Measurements from ENCODE around the gene SLAIN1. TPM values are rescaled to one million over a fixed set of nuclear protein-coding genes. Genes with fewer than 3 reads are reported as not detected.

SLAIN1 gene
- total RNA-seq, 4 donors from 2014 or later: 3.0 to 7.5 (median 4.4) TPM

GRCh38 chr13:77716692-77717091 lies 19.2 kb downstream of the SLAIN1 start:
- TF ChIP-seq CTCF (IDR thresholded peaks at IDR 0.05) (no peak), POLR2A (IDR thresholded peaks at IDR 0.05) (no peak)
- DNase-seq (ENCODE audit: low spot score in 2 of 2): no peak
- no peak overlapping the region for H3K4me3 ChIP-seq (ENCODE audit: low read depth, poor library complexity, severe bottlenecking)
- intact Hi-C loops (cut with DNase I; ENCODE audit: low total_unique reads): no loop called here
- 66 to 93% methylated on average over 2 of the region's 2 CpGs for WGBS, 2 donors

GRCh38 chr13:77717508-77717907 lies 20.0 kb downstream of the SLAIN1 start:
- DNase-seq (ENCODE audit: low spot score in 2 of 2): no peak
- intact Hi-C loops (cut with DNase I; ENCODE audit: low total_unique reads): no loop called here
- TF ChIP-seq CTCF (IDR thresholded peaks at IDR 0.05) (no peak), POLR2A (IDR thresholded peaks at IDR 0.05) (no peak)
- 87 to 95% methylated on average over 4 of the region's 4 CpGs for WGBS, 2 donors
- no peak overlapping the region for H3K4me3 ChIP-seq (ENCODE audit: low read depth, poor library complexity, severe bottlenecking)

GRCh38 chr13:77719128-77719527 lies 21.6 kb downstream of the SLAIN1 start:
- TF ChIP-seq POLR2A (IDR thresholded peaks at IDR 0.05) (no peak), CTCF (IDR thresholded peaks at IDR 0.05) (no peak)
- intact Hi-C loops (cut with DNase I; ENCODE audit: low total_unique reads): no loop called here
- DNase-seq (ENCODE audit: low spot score in 2 of 2): no peak
- H3K4me3 ChIP-seq (ENCODE audit: low read depth, poor library complexity, severe bottlenecking): no peak overlapping the region

GRCh38 chr13:77720988-77721387 lies 23.5 kb downstream of the SLAIN1 start:
- DNase-seq (ENCODE audit: low spot score in 2 of 2): no peak
- intact Hi-C loops (cut with DNase I; ENCODE audit: low total_unique reads): no loop called here
- 91% methylated on average over 5 of the region's 5 CpGs for WGBS, 2 donors
- no peak overlapping the region for H3K4me3 ChIP-seq (ENCODE audit: low read depth, poor library complexity, severe bottlenecking)
- TF ChIP-seq CTCF (IDR thresholded peaks at IDR 0.05): no peak
- no peak for TF ChIP-seq POLR2A (IDR thresholded peaks at IDR 0.05)

- 95 to 96% methylated on average over 6 of the region's 6 CpGs for WGBS, 2 donors
- TF ChIP-seq CTCF (IDR thresholded peaks at IDR 0.05) (no peak), POLR2A (IDR thresholded peaks at IDR 0.05) (no peak)
- intact Hi-C loops (cut with DNase I; ENCODE audit: low total_unique reads): no loop called here
- no peak for DNase-seq (ENCODE audit: low spot score in 2 of 2)
- no peak overlapping the region for H3K4me3 ChIP-seq (ENCODE audit: low read depth, poor library complexity, severe bottlenecking)
These were observed 26.6 kb downstream of the SLAIN1 start for GRCh38 chr13:77724092-77724491.

- intact Hi-C loops (cut with DNase I; ENCODE audit: low total_unique reads): no loop called here
- TF ChIP-seq CTCF (IDR thresholded peaks at IDR 0.05): no peak
- no peak for TF ChIP-seq POLR2A (IDR thresholded peaks at IDR 0.05)
- WGBS, 2 donors: 89% methylated on average over 1 of the region's 1 CpG
- H3K4me3 ChIP-seq (ENCODE audit: low read depth, poor library complexity, severe bottlenecking): no peak overlapping the region
- no peak for DNase-seq (ENCODE audit: low spot score in 2 of 2)
These were observed 27.6 kb downstream of the SLAIN1 start for GRCh38 chr13:77725071-77725470.
